GOT3 (cell line): ENCODE results near the gene TCEA2.
A peak's percentile ranks its signal among the peaks of the same experiment; 100 is the strongest.

Experiments used
- DNase-seq: peaks from one replicate; lab custom pipeline; 2025; ENCODE audit warnings: mixed read lengths; lab: John Stamatoyannopoulos, UW

Gene TCEA2

DNA sequence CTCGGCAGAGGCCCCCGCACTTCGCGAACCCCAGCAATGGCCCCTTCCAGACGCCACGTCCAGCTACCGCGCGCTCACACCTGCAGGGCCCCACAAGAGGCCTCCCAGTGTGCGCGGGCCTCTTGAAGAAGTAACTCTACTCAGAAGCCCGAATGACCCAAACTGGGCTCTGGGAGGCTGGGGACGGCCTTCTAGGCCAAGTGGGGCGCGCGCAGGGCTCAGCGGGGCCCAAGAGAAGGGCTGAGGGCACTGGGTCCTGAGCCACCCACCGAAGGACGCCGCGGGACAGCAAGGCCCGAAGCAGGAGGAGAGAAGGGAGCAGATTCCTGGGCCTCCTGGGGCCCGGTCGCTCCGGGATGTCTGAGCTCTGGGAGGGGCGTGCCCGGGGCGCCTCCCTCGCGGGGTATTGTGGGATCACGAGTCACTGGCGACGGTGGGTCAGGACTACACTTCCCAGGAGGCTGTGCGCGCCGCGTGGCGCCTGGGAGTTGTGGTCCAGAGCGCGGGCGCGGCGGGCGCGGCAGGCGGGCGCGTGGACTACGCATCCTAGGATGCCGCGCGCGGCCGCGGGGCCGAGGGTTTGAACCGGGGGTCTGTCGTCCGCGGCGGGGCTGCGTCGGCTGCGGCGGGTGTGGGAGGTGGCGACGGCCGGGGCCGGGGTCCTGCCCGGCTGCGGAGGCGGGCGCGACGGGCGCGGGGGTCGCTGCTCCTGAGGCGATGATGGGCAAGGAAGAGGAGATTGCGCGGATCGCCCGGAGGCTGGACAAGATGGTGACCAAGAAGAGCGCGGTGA is at the start of gene TCEA2:
TCEA2 (plus strand) TSS at position 603 of the 793 bp plus-strand sequence; CDS start at position 718, 115 bp downstream.
- DNase-seq, result peak; percentile 84

- DNase-seq, result no peak
Observed at GRCh38 chr20:64015635-64016034, 47.4 kb upstream of the TCEA2 start.

- no peak for DNase-seq
Observed at GRCh38 chr20:64021124-64021975, 41.6 kb upstream of the TCEA2 start.

DNA sequence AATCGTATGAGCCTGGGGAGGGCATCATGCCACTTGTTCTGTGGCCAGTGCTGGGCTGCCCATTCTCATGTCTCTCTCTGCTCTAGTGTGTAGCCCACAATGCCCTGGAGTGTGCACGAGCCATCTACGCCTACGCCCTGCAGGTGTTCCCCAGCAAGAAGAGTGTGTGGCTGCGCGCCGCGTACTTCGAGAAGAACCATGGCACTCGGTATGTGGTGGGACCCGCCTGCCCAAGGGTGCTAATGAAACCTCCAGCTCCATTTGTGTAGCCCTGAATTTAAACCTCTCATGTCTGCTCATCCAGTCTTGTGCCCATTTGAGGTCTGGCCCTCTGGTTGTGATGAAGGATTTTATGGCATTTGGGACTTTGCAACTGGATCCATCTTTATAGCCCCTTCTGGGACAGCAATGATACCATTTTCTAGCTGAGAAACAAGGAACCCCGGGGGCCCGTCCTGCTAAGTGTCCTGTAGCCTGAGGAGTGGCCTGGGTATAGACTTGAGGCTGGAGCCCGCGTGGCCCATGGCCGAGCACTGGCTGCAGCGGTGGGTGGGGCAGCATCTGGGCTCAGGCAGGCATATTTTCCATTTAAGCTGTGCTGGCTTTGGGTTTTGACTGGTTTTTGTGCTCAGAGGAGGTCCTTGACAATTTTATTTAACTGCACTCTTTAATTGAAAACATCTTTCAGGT is 40.2 kb upstream of the TCEA2 start:
- no peak for DNase-seq

GRCh38 chr20:64023361-64024140 is 39.4 kb upstream of the TCEA2 start:
- DNase-seq, result no peak

DNA sequence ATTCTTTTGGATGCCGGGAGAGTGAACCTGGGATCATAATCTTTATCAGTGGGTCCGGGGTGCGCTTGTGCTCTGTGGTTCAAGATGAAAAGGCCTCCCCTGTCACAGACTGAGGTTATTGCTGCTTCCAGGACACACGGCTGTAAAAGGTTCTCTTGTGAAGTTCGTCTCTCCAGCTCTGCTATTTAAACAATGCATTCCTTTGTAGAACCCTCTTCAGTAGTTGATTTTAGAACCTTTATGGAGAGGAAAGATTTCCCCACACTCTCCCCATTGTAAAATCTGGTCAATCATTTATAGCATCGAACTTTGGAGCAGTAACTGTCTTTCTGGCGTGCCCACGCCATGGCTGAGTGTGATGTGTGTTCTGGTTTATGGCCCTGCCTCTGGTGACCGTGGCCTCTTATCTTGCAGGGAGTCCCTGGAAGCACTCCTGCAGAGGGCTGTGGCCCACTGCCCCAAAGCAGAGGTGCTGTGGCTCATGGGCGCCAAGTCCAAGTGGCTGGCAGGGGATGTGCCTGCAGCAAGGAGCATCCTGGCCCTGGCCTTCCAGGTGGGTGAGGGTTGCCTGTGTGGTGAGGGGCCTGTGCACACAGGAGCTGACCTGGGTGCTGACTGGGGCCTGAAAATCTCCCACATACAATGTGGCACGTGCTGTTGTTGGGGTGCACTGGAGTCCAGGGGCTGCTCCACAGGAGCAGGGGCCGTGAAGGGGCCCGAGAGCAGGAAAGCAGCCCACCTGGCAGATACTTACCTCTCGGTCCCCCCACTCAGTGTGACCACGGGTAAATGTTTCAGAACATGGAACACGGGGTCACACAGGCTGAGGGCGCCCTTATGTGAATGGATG is 38.6 kb upstream of the TCEA2 start:
- DNase-seq, result no peak

GRCh38 chr20:64025101-64025825 is 37.7 kb upstream of the TCEA2 start:
- no peak for DNase-seq

- no peak for DNase-seq
Observed at GRCh38 chr20:64025826-64026412, 37.1 kb upstream of the TCEA2 start.

DNA sequence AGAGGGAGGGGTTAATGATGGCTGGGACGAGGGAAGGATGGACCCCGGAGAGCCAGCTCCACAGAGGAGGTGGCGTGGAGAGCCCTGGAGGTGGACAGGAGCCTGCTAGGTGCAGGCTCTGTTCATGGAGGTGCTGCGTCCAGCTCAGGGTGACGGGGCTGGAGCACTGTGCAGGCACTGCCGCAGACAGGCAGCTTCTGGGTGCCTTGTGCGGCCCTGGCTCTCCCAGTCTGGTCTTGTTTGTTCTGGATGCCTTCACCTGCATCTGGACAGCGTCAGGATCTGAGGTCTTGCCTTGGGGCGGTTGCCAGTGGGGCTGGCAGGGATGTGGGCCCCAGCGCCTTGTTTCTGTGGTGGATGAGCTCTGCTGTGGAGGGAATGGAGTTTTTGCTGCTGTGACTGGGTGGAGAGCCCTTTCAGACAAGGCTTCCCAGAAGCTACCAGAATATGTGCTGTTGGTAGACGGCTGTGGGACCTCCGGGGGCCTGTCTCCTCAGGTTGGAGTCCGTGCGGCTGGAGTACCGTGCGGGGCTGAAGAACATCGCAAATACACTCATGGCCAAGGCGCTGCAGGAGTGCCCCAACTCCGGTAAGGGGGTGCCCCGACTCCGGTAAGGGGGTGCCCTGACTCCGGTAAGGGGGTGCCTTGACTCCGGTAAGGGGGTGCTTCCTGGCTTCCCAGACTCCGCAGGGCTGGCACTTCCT is 34.9 kb upstream of the TCEA2 start:
- DNase-seq, result no peak

DNA sequence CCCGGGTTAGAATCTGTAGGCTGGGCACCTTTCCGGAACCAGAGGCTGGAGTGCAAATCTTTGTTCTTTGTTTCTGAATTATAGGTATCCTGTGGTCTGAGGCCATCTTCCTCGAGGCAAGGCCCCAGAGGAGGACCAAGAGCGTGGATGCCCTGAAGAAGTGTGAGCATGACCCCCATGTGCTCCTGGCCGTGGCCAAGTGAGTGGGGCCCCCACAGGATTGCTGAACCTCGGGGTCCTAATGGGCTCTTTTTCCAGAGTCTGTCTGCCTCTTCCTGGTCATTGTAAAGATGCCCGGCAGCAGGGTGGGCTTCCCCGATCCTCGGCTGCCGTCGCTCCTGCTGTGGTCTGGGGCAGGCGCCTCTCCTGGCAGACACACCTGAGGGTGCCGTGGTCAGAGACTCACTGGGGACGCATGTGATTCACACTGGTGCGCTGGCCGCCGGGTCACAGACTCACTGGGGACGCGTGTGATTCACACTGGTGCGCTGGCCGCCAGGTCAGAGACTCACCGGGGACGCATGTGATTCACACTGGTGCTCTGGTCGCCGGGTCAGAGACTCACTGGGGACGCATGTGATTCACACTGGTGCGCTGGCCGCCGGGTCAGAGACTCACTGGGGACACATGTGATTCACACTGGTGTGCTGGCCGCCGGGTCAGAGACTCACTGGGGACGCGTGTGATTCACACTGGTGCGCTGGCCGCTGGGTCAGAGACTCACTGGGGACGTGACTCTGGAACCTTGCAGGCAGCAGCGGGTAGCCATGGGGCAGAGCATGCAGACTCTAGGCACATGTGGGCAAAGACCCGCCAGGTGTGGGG is 33.5 kb upstream of the TCEA2 start:
- no peak for DNase-seq

- DNase-seq, result no peak
Observed at GRCh38 chr20:64030371-64031134, 32.4 kb upstream of the TCEA2 start.

- DNase-seq, result no peak
Observed at GRCh38 chr20:64031822-64032314, 31.1 kb upstream of the TCEA2 start.

- no peak for DNase-seq
Observed at GRCh38 chr20:64032706-64033624, 30.0 kb upstream of the TCEA2 start.

GRCh38 chr20:64033981-64034493 is 29.0 kb upstream of the TCEA2 start:
- no peak for DNase-seq

GRCh38 chr20:64035066-64035932 is 27.7 kb upstream of the TCEA2 start:
- DNase-seq, result no peak
